Endodermal cell (in vitro differentiated cells): Measurements from ENCODE around the gene SZRD1. TPM values are rescaled to one million over a fixed set of nuclear protein-coding genes. Genes with fewer than 3 reads are reported as not detected.

Experiments used
- DNase-seq: peaks from one replicate; pipeline ENCODE4 v3.0.0-alpha.2; 2017
- H3K27ac ChIP-seq: 2 replicates; pipeline ENCODE4 v1.5.1; 2013; ENCODE audit warnings: mild to moderate bottlenecking, low read depth, low read length, moderate library complexity
- H3K27me3 ChIP-seq: 2 replicates; pipeline ENCODE4 v1.6.1; 2013; ENCODE audit warnings: mild to moderate bottlenecking, low read length, moderate library complexity; ENCODE audit not compliant: insufficient read depth, control insufficient read depth, poor library complexity, severe bottlenecking
- H3K36me3 ChIP-seq: 2 replicates; pipeline ENCODE4 v1.7.0; 2013; ENCODE audit warnings: mild to moderate bottlenecking, low read length, moderate library complexity; ENCODE audit not compliant: control insufficient read depth, insufficient read depth
- H3K4me1 ChIP-seq: one replicate; pipeline ENCODE4 v1.7.0; 2013; ENCODE audit warnings: low read length; ENCODE audit not compliant: control insufficient read depth, insufficient read depth
- H3K4me3 ChIP-seq: 2 replicates; pipeline ENCODE4 v1.5.1; 2013; ENCODE audit warnings: mild to moderate bottlenecking, low read length, moderate library complexity
- H3K9ac ChIP-seq: 2 replicates; pipeline ENCODE4 v1.6.1; 2013; ENCODE audit warnings: mild to moderate bottlenecking, low read length, moderate library complexity; ENCODE audit not compliant: poor library complexity, severe bottlenecking; ENCODE audit errors: extremely low read depth
- H3K9me3 ChIP-seq: 2 replicates; pipeline ENCODE4 v1.6.1; 2013; ENCODE audit warnings: mild to moderate bottlenecking, low read length, moderate library complexity; ENCODE audit not compliant: control insufficient read depth
- H3K27ac Mint-ChIP-seq: 2 replicates; pipeline ENCODE4 v1.8.0; 2020; ENCODE audit warnings: mixed read lengths
- H3K27me3 Mint-ChIP-seq: 2 replicates; pipeline ENCODE4 v1.8.0; 2021; ENCODE audit warnings: mild to moderate bottlenecking, mixed read lengths; ENCODE audit not compliant: insufficient read depth
- H3K36me3 Mint-ChIP-seq: 2 replicates; pipeline ENCODE4 v1.8.0; 2020; ENCODE audit warnings: low read depth, mixed read lengths
- H3K4me1 Mint-ChIP-seq: 2 replicates; pipeline ENCODE4 v1.8.0; 2020; ENCODE audit warnings: mixed read lengths
- H3K4me3 Mint-ChIP-seq: 2 replicates; pipeline ENCODE4 v1.8.0; 2020; ENCODE audit warnings: mild to moderate bottlenecking, moderate library complexity, mixed read lengths
- H3K9me3 Mint-ChIP-seq: 2 replicates; pipeline ENCODE4 v1.8.0; 2020; ENCODE audit warnings: mild to moderate bottlenecking, mixed read lengths
- CTCF ChIP-seq: fragments of 200-600 bp; sonication (generic); conservative IDR thresholded peaks from 2 replicates; pipeline ENCODE4 v1.5.0; 2021; ENCODE audit warnings: antibody characterized with exemption, mild to moderate bottlenecking
- WGBS, 2 experiments: methylation state at CpG; one replicate each; pipeline versions ENCODE4 v1.1.5 to v1.1.7; 2013; ENCODE audit warnings: missing lambda C conversion rate in 2 of 2, mixed read lengths in 1 of 2; ENCODE audit not compliant: insufficient coverage in 1 of 2, insufficient read length in 1 of 2; 5-methylcytosine and 5-hydroxymethylcytosine counted together
- total RNA-seq, 2 donors: library from RNA; stranded (reverse); fragmentation: NEBNext Ultra II Directional in 1 of 2; extraction: Animal tissue kit (Norgen Biotek cat#: 25700) in 1 of 2; gene quantifications; 2 replicates in 1 of 2; 3 replicates in 1 of 2; pipeline ENCODE4 v1.2.1, GENCODE V29; 2021

The SZRD1 gene
- total RNA-seq, 2 donors from 2014 or later = 111 to 118 TPM

GRCh38 chr1:16386454-16387113 is 19.5 kb downstream of the SZRD1 start:
- 93 to 96% methylated on average over 3 to 5 of the region's 5 CpGs for WGBS, 2 experiments
- no peak overlapping the region for H3K27ac ChIP-seq
- H3K4me3 Mint-ChIP-seq = no peak overlapping the region
- no peaks in the 10 kb centered on the region for H3K9me3 ChIP-seq
- H3K27me3 Mint-ChIP-seq = no peaks in the 10 kb centered on the region
- H3K36me3 Mint-ChIP-seq = peaks cover 3% of the 10 kb centered on the region
- no peaks in the 10 kb centered on the region for H3K9me3 Mint-ChIP-seq
- H3K4me1 ChIP-seq = peaks cover 9% of the 10 kb centered on the region
- H3K27ac Mint-ChIP-seq = no peak overlapping the region
- no peak overlapping the region for H3K4me3 ChIP-seq
- no peak for DNase-seq
- no peaks in the 10 kb centered on the region for H3K36me3 ChIP-seq
- peaks cover 35% of the 10 kb centered on the region for H3K4me1 Mint-ChIP-seq
- no peak overlapping the region for H3K9ac ChIP-seq
- H3K27me3 ChIP-seq = no peaks in the 10 kb centered on the region
- TF ChIP-seq CTCF = no peak

DNA sequence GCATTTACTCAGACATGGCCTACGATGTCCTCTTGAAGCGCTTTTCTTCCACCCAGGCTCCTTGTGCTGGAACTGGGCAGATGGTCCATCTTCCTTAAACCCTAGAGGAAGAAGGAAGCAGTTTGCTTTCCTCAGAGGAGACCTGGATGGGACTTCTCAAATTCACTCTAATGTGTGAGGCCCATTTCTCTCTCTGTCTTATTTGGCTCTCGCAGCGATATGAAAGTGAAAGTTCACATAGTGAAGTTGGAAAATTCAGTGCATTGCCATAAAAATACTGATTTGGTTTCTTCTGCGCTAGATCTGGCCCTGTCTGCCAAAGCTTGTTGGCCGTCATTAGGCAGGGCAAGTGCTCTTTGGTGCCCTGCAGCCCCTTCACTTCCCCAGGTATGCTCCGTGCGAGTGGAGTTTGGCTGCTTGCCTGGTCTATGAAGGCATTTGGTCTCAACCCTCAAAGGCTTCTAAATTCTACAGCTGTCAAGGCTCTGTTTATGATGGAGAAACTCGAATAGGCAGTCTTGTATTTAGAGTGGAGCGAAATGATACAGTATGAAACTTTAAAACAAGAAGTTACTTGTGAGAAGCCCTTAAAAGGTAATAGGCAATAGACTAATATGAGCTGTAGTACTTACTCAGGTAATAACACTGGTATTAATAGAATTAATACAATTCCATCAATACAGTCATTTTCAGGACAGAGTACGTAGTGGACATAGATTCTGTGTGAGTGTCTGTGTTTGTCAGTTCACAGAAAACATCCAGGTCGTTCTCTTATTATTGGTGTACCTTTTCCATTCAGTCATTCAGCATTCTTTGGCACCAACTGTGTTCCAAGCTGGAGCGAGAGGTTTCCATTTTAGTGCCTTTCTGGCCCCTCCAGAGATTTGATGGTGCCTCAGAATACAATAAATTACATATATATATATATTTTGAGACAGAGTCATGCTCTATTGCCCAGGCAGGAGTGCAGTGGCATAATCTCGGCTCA is 20.5 kb downstream of the SZRD1 start:
- no peak overlapping the region for H3K27ac Mint-ChIP-seq
- Histone ChIP-seq H3K36me3 (no peaks in the 10 kb centered on the region), H3K4me3 (no peak overlapping the region), H3K27ac (no peak overlapping the region), H3K9me3 (no peaks in the 10 kb centered on the region), H3K9ac (no peak overlapping the region), H3K27me3 (no peaks in the 10 kb centered on the region), H3K4me1 (peaks cover 11% of the 10 kb centered on the region)
- H3K9me3 Mint-ChIP-seq = no peaks in the 10 kb centered on the region
- peaks cover 43% of the 10 kb centered on the region for H3K4me1 Mint-ChIP-seq
- H3K27me3 Mint-ChIP-seq = no peaks in the 10 kb centered on the region
- WGBS, 2 experiments = 89 to 96% methylated on average over 7 to 14 of the region's 14 CpGs
- TF ChIP-seq CTCF = no peak
- peaks cover 2% of the 10 kb centered on the region for H3K36me3 Mint-ChIP-seq
- no peak for DNase-seq
- H3K4me3 Mint-ChIP-seq = no peak overlapping the region

DNA sequence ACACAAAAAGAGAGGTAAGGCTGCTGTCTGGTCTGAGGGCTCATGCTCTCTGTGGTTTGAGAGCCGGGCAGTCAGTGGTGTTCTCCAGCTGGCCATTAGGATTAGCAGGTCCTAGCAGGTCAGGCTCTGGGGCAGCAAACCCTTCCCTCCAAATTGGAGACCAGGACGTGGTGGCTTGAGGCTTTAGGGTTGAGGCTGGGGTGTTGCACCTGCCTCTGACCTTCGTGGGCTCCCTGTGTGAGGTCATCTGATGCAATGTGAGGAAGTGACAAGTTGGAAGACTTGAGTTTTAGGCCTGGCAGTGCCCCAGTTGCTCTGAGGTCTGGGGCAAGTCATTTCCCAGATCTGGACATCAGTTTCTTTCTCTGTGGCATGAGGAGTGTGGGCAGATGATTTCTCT is 24.4 kb downstream of the SZRD1 start:
- H3K9me3 Mint-ChIP-seq = no peaks in the 10 kb centered on the region

More for the DNA sequence above, 24.4 kb downstream of the SZRD1 start:
- Mint-ChIP-seq H3K4me1 (peaks cover 30% of the 10 kb centered on the region), H3K36me3 (peaks cover 22% of the 10 kb centered on the region), H3K27me3 (no peaks in the 10 kb centered on the region), H3K27ac (peak overlapping the region; percentile 19), H3K4me3 (no peak overlapping the region)
- WGBS, 2 experiments = 83 to 93% methylated on average over 2 to 3 of the region's 3 CpGs
- no peaks in the 10 kb centered on the region for H3K9me3 ChIP-seq
- no peak overlapping the region for H3K4me3 ChIP-seq
- no peak for TF ChIP-seq CTCF
- H3K36me3 ChIP-seq = peaks cover 26% of the 10 kb centered on the region
- no peak overlapping the region for H3K9ac ChIP-seq
- H3K4me1 ChIP-seq = peaks cover 2% of the 10 kb centered on the region
- DNase-seq = no peak
- H3K27me3 ChIP-seq = no peaks in the 10 kb centered on the region
- no peak overlapping the region for H3K27ac ChIP-seq
